GM18502 (cell line): ENCODE measurements around the gene KRT6B.
"Not testable (repeated sequence)": the region's sequence is repeated elsewhere in the genome, so short reads cannot be mapped to it uniquely, and the experiment has no call there.

Experiments
- ATAC-seq: cut with Tn5 transposase; IDR thresholded peaks from one replicate; pipeline ENCODE4 v1.9.1; 2021; ENCODE audit warnings: mild to moderate bottlenecking; ENCODE audit not compliant: unreplicated experiment, poor library complexity

The KRT6B gene

DNA sequence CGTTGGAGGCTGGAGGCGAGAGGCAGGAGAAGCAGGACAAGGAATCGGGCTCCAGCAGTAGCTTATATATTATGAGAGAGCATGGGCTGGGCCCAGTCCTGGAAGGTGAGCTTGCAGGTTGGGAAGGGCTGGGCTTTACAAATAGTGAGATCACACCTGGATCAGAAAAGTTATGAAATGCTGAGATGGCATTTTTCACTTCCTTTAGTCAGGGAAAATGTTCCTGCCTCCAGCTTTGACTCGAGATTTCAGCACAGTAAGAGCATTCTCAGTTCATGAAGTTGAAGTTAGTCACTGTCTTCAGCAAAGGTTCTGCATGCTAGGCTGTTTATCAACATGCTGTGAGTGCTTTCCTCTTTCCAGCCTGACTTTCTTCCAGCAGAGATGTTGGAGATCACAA is 21.8 kb upstream of the KRT6B start, which contains the start of gene KRT6C:
Gene KRT6C, minus strand, starts transcription at position 38 of the 400 bp plus-strand sequence. CDS start 68 bp downstream, outside the sequence.
- no peak for ATAC-seq

DNA sequence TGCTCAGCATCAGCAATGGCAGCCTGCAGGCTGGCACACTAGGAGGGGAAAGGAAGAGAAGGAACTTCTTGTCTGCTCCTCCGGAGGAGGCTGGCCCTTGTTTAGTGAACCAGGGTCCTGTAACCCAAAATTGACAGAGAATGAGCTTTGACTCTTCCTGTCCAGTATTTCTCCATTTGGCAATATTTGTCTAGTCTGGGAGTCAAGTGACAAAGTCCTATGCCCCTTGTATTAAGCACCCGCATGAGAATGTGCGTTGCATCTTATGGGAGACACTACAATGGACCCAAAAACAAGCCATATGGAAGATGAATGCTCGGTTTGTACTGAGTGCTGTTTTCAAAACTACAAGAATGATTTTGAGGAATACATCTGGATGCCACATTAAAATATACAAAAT is 17.9 kb upstream of the KRT6B start:
- ATAC-seq, result no peak

DNA sequence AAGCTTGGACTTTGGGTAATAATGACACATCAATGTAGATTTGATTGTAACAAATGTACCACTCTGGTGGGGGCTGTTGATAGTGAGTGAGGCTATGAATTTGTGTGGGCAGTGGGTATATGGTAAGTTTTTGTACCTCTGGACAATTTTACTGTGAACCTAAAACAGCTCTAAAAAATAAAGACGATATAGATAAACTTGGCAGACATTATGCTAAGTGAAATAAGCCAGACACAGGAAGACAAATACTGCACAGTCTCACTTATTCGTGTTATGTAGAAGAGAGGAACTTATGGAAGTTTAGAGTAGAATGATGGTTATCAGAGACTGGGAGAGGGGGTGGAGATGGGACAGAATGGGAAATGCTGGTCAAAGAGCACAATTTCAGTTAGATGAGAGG is 13.0 kb upstream of the KRT6B start:
- no peak for ATAC-seq

DNA sequence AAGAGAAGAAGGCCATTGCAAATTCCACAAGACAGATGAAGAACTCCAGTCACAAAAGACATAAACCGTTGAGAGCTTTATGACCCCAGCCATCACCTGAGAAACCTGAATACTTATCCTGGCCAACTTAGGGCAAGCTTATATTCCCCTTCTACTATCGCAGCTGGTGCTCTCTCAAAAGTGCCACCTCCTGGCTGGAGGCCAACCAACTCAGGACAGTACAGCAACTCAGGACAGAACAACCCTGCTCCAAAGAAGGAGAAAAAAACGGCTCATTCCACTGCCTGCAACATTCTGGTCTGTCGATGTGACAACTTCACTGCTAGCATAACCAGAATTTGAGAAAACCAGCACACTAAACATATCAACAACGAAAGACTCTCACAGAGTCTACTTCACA is 9.7 kb upstream of the KRT6B start:
- ATAC-seq, result no peak

DNA sequence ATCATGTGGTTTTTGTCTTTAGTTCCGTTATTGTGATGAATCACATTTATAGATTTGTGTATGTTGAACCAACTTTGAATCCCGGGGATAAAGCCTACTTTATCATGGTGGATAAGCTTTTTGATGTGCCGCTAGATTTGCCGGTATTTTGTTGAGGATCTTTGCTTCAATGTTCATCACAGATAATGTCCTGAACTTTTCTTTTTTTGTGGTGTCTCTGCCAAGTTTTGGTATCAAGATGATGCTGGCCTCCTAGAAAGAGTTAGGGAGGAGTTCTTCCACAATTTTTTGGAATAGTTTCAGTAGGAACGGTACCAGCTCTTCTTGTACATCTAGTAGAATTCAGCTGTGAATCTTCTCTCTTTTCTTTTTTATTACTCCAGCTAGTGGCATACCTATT is 6.9 kb upstream of the KRT6B start:
- no peak for ATAC-seq

DNA sequence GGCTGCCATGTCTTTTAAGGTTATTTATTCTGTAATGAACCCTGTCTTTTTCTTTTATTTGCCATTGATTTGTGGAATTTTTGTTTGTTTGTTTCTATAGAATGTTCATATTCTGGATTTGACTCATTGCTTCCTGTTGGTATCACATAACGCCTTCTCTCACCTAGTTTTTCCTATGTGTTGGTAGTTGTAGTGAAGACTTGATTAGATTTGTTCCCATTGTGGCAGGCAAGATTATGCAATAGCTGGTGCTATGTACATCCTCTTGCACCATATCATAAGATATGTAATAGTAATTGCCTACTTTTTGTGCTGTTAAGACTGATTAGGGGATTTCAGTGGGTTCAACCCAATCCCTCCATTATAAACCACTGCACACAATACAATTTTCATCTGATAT is 3.9 kb upstream of the KRT6B start:
- ATAC-seq, result no peak

DNA sequence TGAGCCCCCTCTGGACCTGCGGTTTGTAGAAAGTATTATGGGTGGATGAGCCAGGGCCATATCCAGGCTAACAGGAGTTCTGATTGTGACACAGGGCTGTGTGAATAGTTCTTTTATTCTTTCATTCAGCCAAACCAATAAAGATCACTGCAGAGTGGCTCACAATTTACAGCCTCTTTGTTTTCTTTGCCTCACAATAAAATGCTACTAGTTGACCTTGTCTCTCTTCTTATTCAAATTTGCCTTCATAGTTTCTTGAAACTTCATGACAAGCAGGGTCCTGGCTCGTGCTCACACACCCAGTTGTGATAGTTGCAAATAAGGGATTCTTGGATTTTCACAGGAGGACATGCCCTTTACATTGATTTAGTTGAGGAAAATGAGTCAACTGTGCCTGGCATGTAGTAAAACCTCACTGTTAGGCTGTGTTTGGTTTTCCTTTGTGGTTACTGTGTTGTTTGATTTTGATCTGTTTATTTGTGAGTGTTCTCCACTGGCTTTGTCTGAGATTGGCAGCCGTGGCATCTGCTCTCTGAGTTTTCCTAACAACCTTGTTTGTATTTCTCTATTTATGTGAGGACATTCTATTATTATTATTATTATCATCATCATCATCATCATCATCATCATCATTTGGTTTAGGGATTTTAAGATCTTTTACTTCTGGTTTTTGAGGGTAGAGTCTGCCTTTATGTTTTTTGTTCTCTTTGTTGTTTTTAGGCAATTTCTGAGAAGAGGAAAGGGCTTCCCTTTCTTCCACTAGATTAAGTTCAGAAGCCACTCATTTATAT is 2.7 kb upstream of the KRT6B start:
- no peak for ATAC-seq

DNA sequence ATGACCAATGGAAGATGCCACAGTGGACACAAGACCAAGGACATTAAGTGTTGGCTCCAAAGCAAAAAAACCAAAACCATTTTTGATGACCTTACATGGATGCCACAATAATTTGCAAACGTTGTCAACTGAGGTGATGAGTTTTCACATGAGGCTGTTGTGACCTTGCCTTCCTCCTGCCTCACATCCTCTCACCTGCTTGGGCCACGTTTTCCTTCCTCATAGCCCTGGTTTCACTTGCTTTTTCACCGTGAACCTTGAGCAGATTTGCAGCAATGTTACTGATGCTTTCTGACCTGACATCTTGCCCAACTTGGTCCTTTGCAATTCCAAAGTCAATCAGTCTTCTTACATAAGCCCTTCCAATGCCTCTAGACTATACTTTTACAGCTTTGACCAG is 3.7 kb downstream of the KRT6B start:
- ATAC-seq, result no peak

DNA sequence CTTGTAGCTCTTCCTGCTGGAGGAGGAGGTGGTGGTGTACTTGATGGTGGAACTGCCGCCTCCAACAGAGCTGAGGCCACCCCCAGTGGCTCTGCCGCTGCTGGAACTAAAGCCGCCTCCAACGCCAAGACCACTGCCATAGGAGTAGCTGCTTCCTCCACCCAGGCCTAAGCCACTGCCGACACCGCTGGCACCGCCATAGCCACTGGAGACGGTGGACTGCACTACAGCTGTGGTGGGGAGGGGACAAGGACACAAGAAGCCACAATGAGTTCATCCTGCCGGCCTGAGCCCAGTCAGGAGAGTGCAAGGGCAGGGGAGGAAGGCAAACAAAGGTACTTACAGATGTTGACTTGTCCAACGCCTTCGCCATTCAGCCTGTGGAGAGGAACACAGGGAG is 4.8 kb downstream of the KRT6B start:
- ATAC-seq, result not testable (repeated sequence)

DNA sequence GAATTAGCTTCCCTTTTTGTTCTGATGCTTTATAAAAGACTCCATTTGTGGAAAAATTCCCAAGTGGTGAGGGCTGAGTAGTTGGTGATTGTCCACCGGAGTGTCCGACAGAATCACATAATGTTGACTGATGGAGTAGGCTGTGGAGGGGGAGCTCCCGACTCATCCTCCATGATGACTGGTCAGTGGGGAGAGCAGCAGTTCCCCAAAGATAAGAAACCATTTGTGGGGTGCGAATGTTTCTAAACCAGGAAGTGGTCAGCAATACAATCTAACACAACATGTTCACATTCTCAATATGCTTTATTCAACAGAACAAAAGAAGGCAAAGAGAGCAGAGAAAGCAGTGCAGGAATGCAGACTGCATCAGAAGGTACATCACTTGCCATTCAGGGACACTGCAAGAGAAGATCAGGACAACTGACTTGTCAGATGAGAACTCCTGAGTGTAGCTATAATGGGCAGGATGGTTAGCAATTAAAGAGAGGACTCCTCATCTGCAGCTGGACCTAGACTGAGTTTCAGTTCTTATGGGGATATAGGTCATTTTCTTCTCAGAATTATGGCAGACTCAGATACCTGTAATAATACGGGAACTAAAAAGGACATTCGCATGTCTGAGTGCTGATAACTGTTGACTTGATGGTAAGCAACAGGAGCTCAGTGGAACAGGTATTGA is 5.4 kb downstream of the KRT6B start:
- ATAC-seq, result no peak

DNA sequence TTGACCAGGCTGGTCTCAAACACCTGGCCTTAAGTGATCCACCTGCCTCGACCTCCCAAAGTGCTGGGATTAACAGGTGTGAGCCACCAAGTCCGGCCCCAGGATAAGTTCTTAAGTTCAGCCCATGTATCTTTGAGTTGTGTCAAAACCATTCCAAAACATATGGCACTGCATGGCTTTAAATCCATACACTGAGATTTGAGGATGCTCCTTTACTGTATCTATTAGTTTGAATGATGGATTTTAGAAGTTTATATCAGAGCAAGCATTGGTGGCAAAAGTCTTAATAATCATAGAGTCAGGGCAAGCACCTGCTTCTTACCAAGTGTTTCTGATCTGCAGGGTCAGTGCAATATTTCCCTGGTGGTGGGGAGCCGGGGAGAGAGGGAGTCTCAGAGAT is 6.1 kb downstream of the KRT6B start:
- ATAC-seq, result no peak

DNA sequence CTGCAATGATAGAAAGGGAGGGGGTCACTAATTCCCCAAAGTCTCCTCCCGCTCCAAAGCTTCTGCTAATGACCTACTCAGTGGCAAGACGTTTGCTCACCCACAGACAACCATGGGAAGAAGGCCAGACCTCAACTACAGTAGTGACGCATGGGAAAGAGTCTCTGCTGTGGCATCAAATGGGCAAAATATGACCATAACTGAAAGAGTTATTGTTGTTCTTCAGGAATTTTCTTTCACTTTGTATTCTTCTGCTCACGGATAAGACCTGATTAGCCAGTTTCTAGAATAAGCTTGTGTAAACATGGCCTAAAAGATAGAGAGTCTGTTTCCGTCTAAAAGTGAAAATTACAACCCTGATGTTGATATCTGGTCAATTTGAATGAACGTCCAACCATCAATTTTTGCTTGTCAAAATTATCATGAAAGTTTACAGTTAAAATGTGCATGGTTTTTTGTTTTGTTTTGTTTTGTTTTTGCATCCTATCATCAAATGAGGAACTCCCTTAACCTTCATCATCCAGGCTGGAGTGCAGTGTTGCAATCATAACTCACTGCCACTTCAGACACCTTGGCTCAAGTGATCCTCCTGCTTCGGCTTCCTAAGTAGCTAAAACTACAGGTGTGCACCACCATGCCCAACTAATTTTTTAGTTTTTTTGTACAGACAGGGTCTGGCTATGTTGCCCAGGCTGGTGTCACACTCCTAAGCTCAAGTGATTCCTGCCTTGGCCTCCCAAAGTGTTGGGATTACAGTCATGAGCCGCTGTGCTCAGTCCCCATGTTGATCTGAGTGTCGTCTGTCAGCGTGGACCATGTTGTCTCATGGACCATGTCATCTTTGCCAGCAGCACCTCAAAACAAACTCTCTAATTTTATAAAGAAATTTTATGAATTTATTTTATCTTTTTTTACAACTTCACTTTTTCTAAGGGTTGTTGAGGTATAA is 7.0 kb downstream of the KRT6B start:
- ATAC-seq, result no peak

DNA sequence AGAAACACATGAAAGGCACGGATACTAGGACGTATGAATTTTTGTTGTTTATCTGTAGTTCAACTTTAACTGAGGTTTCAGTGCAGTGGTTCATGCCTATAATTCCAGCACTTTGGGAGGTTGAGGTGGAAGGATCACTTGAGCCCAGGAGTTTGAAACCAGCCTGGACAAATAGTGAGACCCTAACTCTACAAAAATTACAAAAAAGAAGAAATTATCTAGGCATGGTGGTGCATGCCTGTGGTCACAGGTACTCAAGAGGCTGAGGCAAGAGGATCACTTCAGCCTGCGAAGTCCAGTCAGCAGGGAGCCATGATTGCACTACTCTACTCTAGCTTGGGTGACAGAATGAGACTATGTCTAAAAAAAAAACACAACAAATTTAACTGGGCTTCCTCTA is 8.0 kb downstream of the KRT6B start:
- no peak for ATAC-seq

DNA sequence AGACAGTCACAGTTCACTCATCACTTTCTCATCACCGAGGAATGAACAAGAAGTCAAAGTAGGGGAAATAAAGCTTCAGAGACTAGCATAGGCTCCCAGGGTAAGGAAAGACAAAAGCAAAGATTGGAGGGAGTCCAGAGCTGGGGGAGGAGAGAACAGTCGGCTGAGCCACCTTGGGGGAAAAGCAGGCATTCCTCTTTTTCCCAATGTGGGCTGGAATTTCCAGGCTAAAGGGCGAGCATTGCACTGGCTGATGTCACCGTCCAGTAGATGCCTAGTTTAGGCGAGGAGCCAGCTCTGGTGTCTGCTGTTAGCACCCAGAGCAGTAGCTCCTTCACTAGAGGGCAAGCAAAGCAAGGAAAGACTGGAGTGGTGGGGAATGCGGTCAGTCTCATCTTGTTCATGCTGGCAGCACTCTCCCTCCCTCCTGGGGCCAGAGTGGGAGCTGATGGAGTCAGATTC is 9.3 kb downstream of the KRT6B start:
- no peak for ATAC-seq

DNA sequence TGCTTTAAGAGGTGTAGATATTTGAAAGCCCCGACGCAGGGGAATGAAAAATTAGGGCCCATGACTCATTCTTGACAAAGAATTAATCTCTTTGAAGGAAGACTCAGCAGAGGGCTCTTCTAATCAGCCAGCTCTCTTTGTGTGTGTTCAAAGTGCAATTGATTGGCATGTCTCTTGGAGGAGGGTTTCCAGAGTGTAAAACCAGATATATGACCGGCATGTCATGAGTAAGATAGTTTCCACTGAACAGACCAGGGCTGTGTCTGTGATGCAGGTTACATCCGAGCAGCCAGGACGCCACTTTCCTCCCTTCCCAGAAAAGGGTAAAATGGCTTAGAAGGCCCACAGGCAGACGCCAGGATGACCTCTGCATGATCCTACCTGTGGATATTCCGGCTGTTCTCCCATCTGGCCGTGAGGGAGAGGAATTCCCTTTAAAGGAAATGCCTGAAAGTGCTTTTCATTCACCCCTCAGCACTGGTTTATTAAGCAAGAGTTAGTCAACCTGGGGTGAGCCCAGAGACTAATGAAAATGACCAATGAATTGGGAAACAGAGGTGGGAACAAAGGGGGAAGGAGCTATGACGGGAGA is 10.5 kb downstream of the KRT6B start:
- ATAC-seq, result no peak

DNA sequence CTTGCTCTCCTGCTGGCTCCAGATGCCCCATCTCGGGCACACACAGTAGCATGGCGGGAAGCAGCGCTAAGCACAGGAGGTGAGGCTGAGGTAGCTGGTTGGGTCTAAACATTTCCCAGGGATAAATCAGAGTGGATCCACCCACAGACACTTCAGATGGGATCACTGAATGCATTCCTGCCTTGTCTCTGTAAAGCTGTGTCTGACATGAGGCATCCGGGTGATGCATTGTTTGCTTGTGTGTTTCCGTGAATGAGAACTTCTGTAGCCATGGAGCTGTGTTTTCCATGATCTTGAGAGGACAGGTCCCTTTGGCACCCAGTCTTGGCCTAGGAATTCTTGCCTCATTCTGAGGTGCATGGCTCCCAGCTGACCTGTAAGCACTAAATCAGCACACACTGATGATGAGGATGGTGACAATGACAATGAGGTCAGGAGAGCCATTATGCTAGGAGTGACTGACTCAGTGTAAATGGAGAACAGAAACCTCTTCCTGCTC is 11.1 kb downstream of the KRT6B start:
- ATAC-seq, result no peak

DNA sequence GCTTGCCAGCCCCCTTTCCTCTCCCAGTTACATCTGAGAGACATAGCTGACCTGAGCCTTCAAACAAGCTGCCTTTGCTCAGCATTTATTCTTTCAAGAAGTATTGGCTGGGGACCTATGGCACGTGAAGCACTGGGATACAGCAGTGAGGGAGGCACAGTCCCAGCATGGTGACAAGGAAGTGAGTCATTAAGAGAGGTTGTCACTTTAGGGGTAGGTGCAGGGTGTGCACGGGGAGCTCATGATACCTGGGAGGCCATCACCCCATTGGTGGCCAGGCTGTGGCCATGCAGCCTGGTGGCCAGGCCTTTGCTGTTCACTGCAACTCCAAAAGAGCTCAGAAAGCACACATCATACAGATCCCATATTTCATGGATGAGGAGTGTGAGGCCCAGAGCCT is 12.1 kb downstream of the KRT6B start:
- no peak for ATAC-seq

DNA sequence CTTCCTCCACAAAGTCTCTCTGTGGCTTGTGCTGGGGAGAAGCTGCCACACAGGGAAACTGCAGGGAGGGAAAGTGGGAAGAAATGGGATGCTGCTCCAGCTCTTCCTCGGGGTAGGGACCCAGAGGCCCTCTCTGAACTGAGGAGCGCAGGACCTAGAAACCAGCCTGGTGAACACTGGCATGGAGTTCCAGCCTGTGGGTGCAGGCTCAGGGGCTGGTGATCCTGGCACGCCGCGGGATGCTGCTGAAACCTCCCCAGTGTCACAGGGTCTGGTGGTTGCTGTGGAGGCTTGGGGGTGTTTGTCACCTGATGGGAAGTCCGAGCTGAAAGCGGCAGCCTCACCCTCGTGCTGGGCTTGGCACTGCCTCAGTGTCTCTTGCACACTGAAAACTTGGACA is 12.5 kb downstream of the KRT6B start:
- ATAC-seq, result no peak

DNA sequence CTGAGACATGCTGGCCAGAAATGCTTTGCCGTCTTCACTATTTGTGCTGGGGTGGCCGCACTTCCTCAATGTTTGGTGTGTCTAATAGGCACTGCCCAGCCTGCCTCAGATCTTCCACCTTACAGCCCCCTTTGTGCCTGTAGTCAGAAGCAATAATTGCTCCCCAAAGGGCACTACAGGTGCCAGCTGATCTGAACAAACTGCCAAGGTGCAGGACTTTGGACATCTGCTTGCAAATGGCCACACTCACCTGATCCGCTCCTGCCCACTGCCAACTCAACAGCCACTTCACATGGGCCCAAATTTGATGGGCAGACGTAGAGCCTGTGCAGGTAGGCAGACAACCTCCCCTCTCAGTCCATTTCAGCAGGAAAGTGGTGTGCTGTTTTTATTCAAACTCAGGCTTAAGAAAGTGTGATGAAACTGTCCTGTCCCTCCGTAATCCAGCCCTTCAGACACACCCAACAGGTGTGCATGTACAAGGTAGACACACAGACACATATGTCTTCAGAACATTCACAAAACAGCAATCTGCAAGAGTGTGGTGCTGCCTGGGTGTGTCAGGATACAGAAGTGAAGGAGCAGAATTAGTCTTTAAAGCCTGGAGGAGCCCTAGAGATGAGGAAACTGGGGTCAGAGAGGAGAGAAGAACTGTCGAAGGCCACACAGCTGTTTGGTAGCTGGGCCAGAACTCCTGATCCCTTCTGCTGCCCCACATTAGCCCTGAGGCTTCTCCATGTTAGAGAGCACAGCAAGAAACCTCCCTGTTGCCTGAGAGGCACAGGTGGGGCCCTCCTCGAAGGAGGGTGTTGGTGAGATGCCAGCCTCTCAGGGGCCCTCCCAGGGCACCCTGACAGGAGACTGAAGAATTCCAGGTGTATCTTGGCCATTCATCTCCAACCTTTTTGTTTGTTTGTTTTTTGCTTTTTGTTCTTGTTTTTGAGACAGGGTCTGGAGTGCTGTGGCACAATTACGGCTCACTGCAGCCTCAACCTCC is 13.3 kb downstream of the KRT6B start:
- no peak for ATAC-seq
